K562 (cell line): Measurements from ENCODE around the gene RORB. TPM values are rescaled to one million over a fixed set of nuclear protein-coding genes. Genes with fewer than 3 reads are reported as not detected.

Experiments used
- ATAC-seq: fragments of 200-7000 bp; cut with Tn5 transposase; 3 replicates; pipeline ENCODE4 v1.9.1; 2020; ENCODE audit warnings: moderate library complexity
- BruUV-seq: library from RNA; stranded (reverse); fragments of 400-500 nt; replicated peaks from 2 replicates; lab custom pipeline; 2021; lab: Mats Ljungman, UMichigan
- CTCF ChIA-PET: fragments of 300-600 bp; formaldehyde crosslinking; extraction: SDS; loops from one replicate; lab custom pipeline; 2021; ENCODE audit warnings: low intra/inter-chr PET ratio; lab: Yijun Ruan, JAX
- POLR2A ChIA-PET: fragments of 300-600, 350-650 bp; sonication (Branson Sonifier 250); formaldehyde crosslinking; extraction: SDS; loops from one replicate; lab custom pipeline; 2021; ENCODE audit warnings: antibody characterized with exemption, inconsistent platforms; lab: Yijun Ruan, JAX
- DNase-seq, 4 experiments: peaks; one replicate each; pipeline versions ENCODE4 v3.0.0 to v3.0.0-alpha.2; 2011 to 2018; ENCODE audit warnings: low spot score in 3 of 4, mixed read lengths in 3 of 4; ENCODE audit errors: extremely low read depth in 1 of 4
- FAIRE-seq: peaks from 2 replicates; lab custom pipeline; 2011; peaks lifted over from hg19 to GRCh38; lab: Jason Lieb, UNC
- H2AFZ ChIP-seq: 2 replicates; pipeline ENCODE4 v1.6.0; 2011; ENCODE audit warnings: low read depth, low read length, control low read depth, inconsistent platforms
- H3K27ac ChIP-seq: fragments of 200-600 bp; 3 replicates; pipeline ENCODE4 v1.8.0; 2011; ENCODE audit warnings: low read depth, mild to moderate bottlenecking, control low read depth, inconsistent platforms, low read length, moderate library complexity, mixed read lengths; ENCODE audit errors: extremely low read depth
- H3K27me3 ChIP-seq, 2 experiments: fragments of 300-600 bp in 1 of 2; 2 replicates in 1 of 2; 3 replicates in 1 of 2; pipeline versions ENCODE4 v1.6.0 to v1.8.0; 2011; ENCODE audit warnings: inconsistent platforms in 2 of 2, low read length in 2 of 2, mild to moderate bottlenecking in 1 of 2, mixed read lengths in 1 of 2, moderate library complexity in 1 of 2; ENCODE audit not compliant: control insufficient read depth in 2 of 2, insufficient read depth in 2 of 2
- H3K36me3 ChIP-seq: fragments of 300-600 bp; 3 replicates; pipeline ENCODE4 v1.8.0; 2011; ENCODE audit warnings: mild to moderate bottlenecking, low read length, inconsistent platforms; ENCODE audit not compliant: control insufficient read depth, insufficient read depth
- H3K4me1 ChIP-seq, 2 experiments: fragments of 200-600 bp in 1 of 2; replicated peaks in 1 of 2; 2 replicates in 1 of 2; 3 replicates in 1 of 2; pipeline versions ENCODE4 v1.5.1 to v1.8.0; 2011; ENCODE audit warnings: inconsistent platforms in 2 of 2, low read length in 2 of 2, mild to moderate bottlenecking in 1 of 2, mixed read lengths in 1 of 2, moderate library complexity in 1 of 2; ENCODE audit not compliant: control insufficient read depth in 2 of 2, insufficient read depth in 2 of 2
- H3K4me2 ChIP-seq: 2 replicates; pipeline ENCODE4 v1.6.1; 2011; ENCODE audit warnings: low read length, control low read depth, inconsistent platforms, mixed read lengths; ENCODE audit not compliant: insufficient read depth
- H3K4me3 ChIP-seq: fragments of 200-600 bp; sonication (generic), shearing (Covaris generic); 2 replicates; pipeline ENCODE4 v1.5.1; 2016; ENCODE audit warnings: control low read depth, inconsistent platforms
- H3K79me2 ChIP-seq: fragments of 200-600 bp; 3 replicates; pipeline ENCODE4 v1.8.0; 2011; ENCODE audit warnings: low read length, inconsistent platforms; ENCODE audit not compliant: control insufficient read depth, insufficient read depth
- H3K9ac ChIP-seq, 2 experiments: 2 replicates each; pipeline versions ENCODE4 v1.6.0 to v1.6.1; 2011; ENCODE audit warnings: low read depth in 2 of 2, low read length in 2 of 2, control low read depth in 1 of 2, inconsistent platforms in 1 of 2, mild to moderate bottlenecking in 1 of 2, mixed read lengths in 1 of 2; ENCODE audit not compliant: insufficient read depth in 1 of 2
- H3K9me1 ChIP-seq: one replicate; pipeline ENCODE4 v1.6.0; 2011; ENCODE audit warnings: inconsistent platforms, mild to moderate bottlenecking, low read length, moderate library complexity; ENCODE audit not compliant: control insufficient read depth, insufficient read depth
- H3K9me3 ChIP-seq: replicated peaks from 2 replicates; pipeline ENCODE4 v1.5.1; 2011; ENCODE audit warnings: low read depth, low read length, inconsistent platforms; ENCODE audit not compliant: control insufficient read depth, insufficient read depth
- H4K20me1 ChIP-seq: replicated peaks from 2 replicates; pipeline ENCODE4 v1.6.1; 2011; ENCODE audit warnings: low read length, inconsistent platforms, mixed read lengths; ENCODE audit not compliant: control insufficient read depth, insufficient read depth
- CLOCK ChIP-seq: fragments of 250-450 bp; sonication (Bioruptor Pico); IDR thresholded peaks from 2 replicates; pipeline ENCODE4 v1.4.0; 2020; ENCODE audit warnings: mild to moderate bottlenecking, moderate library complexity, borderline replicate concordance
- E2F6 ChIP-seq, 2 experiments: IDR thresholded peaks; 2 replicates each; pipeline ENCODE4 v1.6.1; 2011; ENCODE audit warnings: borderline replicate concordance in 1 of 2, control low read depth in 1 of 2, low read depth in 1 of 2, low read length in 1 of 2, mild to moderate bottlenecking in 1 of 2, mixed read lengths in 1 of 2, moderate library complexity in 1 of 2; ENCODE audit not compliant: insufficient read depth in 1 of 2, insufficient read length in 1 of 2, poor library complexity in 1 of 2, severe bottlenecking in 1 of 2; ENCODE audit errors: extremely low read depth in 1 of 2
- ESRRA ChIP-seq: fragments of 450-650 bp; IDR thresholded peaks from 2 replicates; pipeline ENCODE4 v1.6.1; 2014; ENCODE audit warnings: low read depth, mild to moderate bottlenecking, moderate library complexity, borderline replicate concordance
- HDGF ChIP-seq: fragments of 450-650 bp; IDR thresholded peaks from 2 replicates; pipeline ENCODE4 v1.6.1; 2016
- HNRNPL ChIP-seq: fragments of 200-400 bp; formaldehyde crosslinking; IDR thresholded peaks from 2 replicates; pipeline ENCODE4 v1.6.1; 2017; ENCODE audit warnings: low read depth, mild to moderate bottlenecking, low read length
- HSF4 ChIP-seq: fragments of 250-450 bp; sonication (Bioruptor Pico); IDR thresholded peaks from 2 replicates; pipeline ENCODE4 v2.1.2; 2022; ENCODE audit warnings: mild to moderate bottlenecking, moderate library complexity, borderline replicate concordance
- KLF13 ChIP-seq: fragments of 450-650 bp; IDR thresholded peaks from 2 replicates; pipeline ENCODE4 v1.6.1; 2016; ENCODE audit warnings: missing genetic modification characterization, low read depth, mild to moderate bottlenecking, missing compliant biosample characterization, moderate library complexity, borderline replicate concordance
- POLR2AphosphoS2 ChIP-seq: IDR thresholded peaks from 2 replicates; pipeline ENCODE4 v1.6.1; 2012; ENCODE audit warnings: low read length, improper control_type of control experiment
- YY1 ChIP-seq, 3 experiments: IDR thresholded peaks; 2 replicates each; pipeline ENCODE4 v1.6.1; 2011; ENCODE audit warnings: low read length in 2 of 3, mild to moderate bottlenecking in 2 of 3, moderate library complexity in 2 of 3, borderline replicate concordance in 1 of 3, control low read depth in 1 of 3, low read depth in 1 of 3; ENCODE audit not compliant: insufficient read depth in 3 of 3, insufficient replicate concordance in 2 of 3, control insufficient read depth in 1 of 3, insufficient read length in 1 of 3; ENCODE audit errors: extremely low read depth in 1 of 3
- ZBTB9 ChIP-seq: fragments of 450-650 bp; formaldehyde crosslinking; IDR thresholded peaks from 2 replicates; pipeline ENCODE4 v1.4.0; 2020; ENCODE audit warnings: mild to moderate bottlenecking, moderate library complexity
- WGBS: fragments of 100-300 bp; shearing (Covaris generic); methylation state at CpG from one replicate; pipeline ENCODE4 v1.1.6; 2016; ENCODE audit warnings: low coverage, mixed read lengths; ENCODE audit not compliant: insufficient coverage; ENCODE audit errors: missing lambda C conversion rate; 5-methylcytosine and 5-hydroxymethylcytosine counted together
- in situ Hi-C: fragments of 300-500 bp; cut with MboI; formaldehyde crosslinking; loops from 4 replicates; pipeline ENCODE4 v1.15.0; 2018; ENCODE audit warnings: inconsistent platforms, mixed read lengths
- intact Hi-C: fragments of 100-400 bp; cut with micrococcal nuclease; formaldehyde crosslinking; loops from 2 replicates; pipeline ENCODE4 v1.14.2; 2022
- polyA plus RNA-seq, 8 experiments: library from polyadenylated mRNA; depleted of rRNA in 4 of 8; stranded (reverse) in 5 of 8; unstranded in 3 of 8; fragments of >200 nt; fragmentation: Nextera tagmentation in 2 of 8; fragmentation: Illumina TruSeq in 1 of 8; extraction: Ambion mirVana in 2 of 8; extraction: Trizol in 1 of 8; gene quantifications; 2 replicates each; pipeline versions ENCODE4 v1.2.1 to v1.2.3, GENCODE V29; 2011 to 2014; ENCODE audit warnings: inconsistent platforms in 1 of 8, missing spikeins in 1 of 8
- total RNA-seq, 7 experiments: library from RNA; depleted of rRNA in 6 of 7; stranded (reverse); fragments of >200 nt in 6 of 7; fragmentation: Illumina TruSeq in 2 of 7; extraction: Trizol in 2 of 7; gene quantifications; 2 replicates each; pipeline versions ENCODE4 v1.2.1 to v1.2.3, GENCODE V29; 2011 to 2021; ENCODE audit warnings: low replicate concordance in 1 of 7

Gene RORB
- total and polyA plus RNA-seq, 9 of the 15 experiments (the other 6 are each of a cell fraction or from before 2014, with no cell fraction given) = not detected

GRCh38 chr9:74630228-74630627 is 133.1 kb downstream of the RORB start:
- H4K20me1 ChIP-seq = no peaks in the 10 kb centered on the region
- no peak overlapping the region for H3K4me3 ChIP-seq
- no peak for TF ChIP-seq YY1 (IDR thresholded peaks at IDR 0.05; ENCODE audit: borderline replicate concordance in 1 of 3, control insufficient read depth in 1 of 3, extremely low read depth in 1 of 3, insufficient read depth in 3 of 3, insufficient read length in 1 of 3, insufficient replicate concordance in 2 of 3, low read depth in 1 of 3, low read length in 2 of 3)
- no peak for TF ChIP-seq HNRNPL
- TF ChIP-seq E2F6 (IDR thresholded peaks at IDR 0.05; ENCODE audit: borderline replicate concordance in 1 of 2, extremely low read depth in 1 of 2, insufficient read depth in 1 of 2, insufficient read length in 1 of 2, low read depth in 1 of 2, low read length in 1 of 2, poor library complexity in 1 of 2, severe bottlenecking in 1 of 2) = no peak
- no peak for TF ChIP-seq ESRRA
- no peak for TF ChIP-seq HDGF
- TF ChIP-seq POLR2AphosphoS2 = no peak
- TF ChIP-seq ZBTB9 (CRISPR knock-in tag) = no peak
- no peak for TF ChIP-seq KLF13 (tag)
- no peak for TF ChIP-seq HSF4
- TF ChIP-seq CLOCK (CRISPR knock-in tag) = no peak
- ChIA-PET POLR2A (no interaction called here), CTCF (no interaction called here)
- no peak overlapping the region for H3K4me2 ChIP-seq
- no peaks in the 10 kb centered on the region for H3K36me3 ChIP-seq
- no peak overlapping the region for H3K27ac ChIP-seq
- H2AFZ ChIP-seq = no peak overlapping the region
- 5% methylated on average over 3 of the region's 7 CpGs for WGBS
- in situ Hi-C loops = no loop called here
- H3K4me1 ChIP-seq = no peaks in the 10 kb centered on the region
- DNase-seq = no peak
- no peaks in the 10 kb centered on the region for H3K9me1 ChIP-seq
- ATAC-seq = no peak
- no peaks in the 10 kb centered on the region for H3K79me2 ChIP-seq
- no peaks in the 10 kb centered on the region for H3K9me3 ChIP-seq
- intact Hi-C loops = no loop called here
- H3K27me3 ChIP-seq = no peaks in the 10 kb centered on the region
- no peak overlapping the region for H3K9ac ChIP-seq
- no TSS peak for BruUV-seq
- no peak for FAIRE-seq
